ENCODE measurements around the gene LMBRD2. TPM values are rescaled to one million over a fixed set of nuclear protein-coding genes. Genes with fewer than 3 reads are reported as not detected.

The LMBRD2 gene
- total and polyA plus RNA-seq, 9 of the 15 experiments (the other 6 are each of a cell fraction or from before 2014, with no cell fraction given) = 2.1 to 24.2 (median 10.6) TPM

DNA sequence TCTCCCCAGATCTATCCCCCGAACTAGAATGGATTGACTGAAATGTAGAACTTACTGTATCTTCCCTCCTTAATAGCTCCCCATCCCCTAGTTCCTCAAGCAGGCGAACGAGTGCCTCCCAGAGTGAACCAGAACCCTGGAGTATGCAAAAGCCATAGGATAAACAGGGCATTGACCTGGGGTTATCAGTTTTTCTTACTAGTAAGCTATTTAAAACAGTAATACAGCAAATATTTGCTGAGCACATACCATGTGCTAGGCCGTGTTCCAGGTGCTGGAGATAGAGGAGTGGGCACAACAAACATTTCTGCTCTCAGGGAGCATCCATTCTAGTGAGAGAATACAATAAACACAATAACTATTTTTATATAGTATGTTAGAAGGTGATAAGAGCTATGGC is 2.0 kb upstream of the LMBRD2 start:
- Histone ChIP-seq H3K4me2 (ENCODE audit: insufficient read depth, low read length) (peak overlapping the region; percentile 98), H3K4me3 (peak overlapping the region; percentile 66), H3K4me1 (replicated peaks in 1 of 2; ENCODE audit: control insufficient read depth in 2 of 2, insufficient read depth in 2 of 2, low read length in 2 of 2) (peaks cover 6 to 13% of the 10 kb centered on the region in 2 experiments), H3K9me3 (replicated peaks; ENCODE audit: control insufficient read depth, insufficient read depth, low read depth, low read length) (no peaks in the 10 kb centered on the region), H3K27me3 (ENCODE audit: control insufficient read depth in 2 of 2, insufficient read depth in 2 of 2, low read length in 2 of 2) (no peaks in the 10 kb centered on the region), H2AFZ (ENCODE audit: low read depth, low read length) (peak overlapping the region; percentile 40; the same call in 1 of the 2 replicates), H3K27ac (ENCODE audit: extremely low read depth, low read depth, low read length) (peak overlapping the region; percentile 61; the same call in 1 of the 3 replicates), H3K9ac (ENCODE audit: insufficient read depth in 1 of 2, low read depth in 2 of 2, low read length in 2 of 2) (peak overlapping the region; percentile 56 to 88; a peak in 3 of 4 replicates), H3K9me1 (ENCODE audit: control insufficient read depth, insufficient read depth, low read length) (no peaks in the 10 kb centered on the region), H3K36me3 (ENCODE audit: control insufficient read depth, insufficient read depth, low read length) (peaks cover 61% of the 10 kb centered on the region), H3K79me2 (ENCODE audit: control insufficient read depth, insufficient read depth, low read length) (peaks cover 93% of the 10 kb centered on the region), H4K20me1 (replicated peaks; ENCODE audit: control insufficient read depth, insufficient read depth, low read length) (no peaks in the 10 kb centered on the region)
- DNase-seq (ENCODE audit: extremely low read depth in 1 of 4, low spot score in 3 of 4) (peak in 1 of 4 experiments; percentile 8), ATAC-seq (no peak), FAIRE-seq (no peak)
- ChIA-PET POLR2A (interaction anchor here (0.5 to 2.0 kb wide), 6 partner anchors 12 to 149 kb away, joined by 3 to 9 read pairs (median 3); partner anchors contain the start of gene NADK2), CTCF (ENCODE audit: low intra/inter-chr PET ratio) (no interaction called here)
- intact Hi-C loops (cut with micrococcal nuclease) = loop anchor here (1.0 kb wide), 1 partner anchor 74 kb away; no protein-coding TSS in a partner anchor
- WGBS (ENCODE audit: insufficient coverage, low coverage, missing lambda C conversion rate) = 63% methylated on average over 4 of the region's 4 CpGs
- TF ChIP-seq GABPB1 (CRISPR knock-in tag; IDR thresholded peaks at IDR 0.05) = no peak
- TF ChIP-seq, protein P1, sequence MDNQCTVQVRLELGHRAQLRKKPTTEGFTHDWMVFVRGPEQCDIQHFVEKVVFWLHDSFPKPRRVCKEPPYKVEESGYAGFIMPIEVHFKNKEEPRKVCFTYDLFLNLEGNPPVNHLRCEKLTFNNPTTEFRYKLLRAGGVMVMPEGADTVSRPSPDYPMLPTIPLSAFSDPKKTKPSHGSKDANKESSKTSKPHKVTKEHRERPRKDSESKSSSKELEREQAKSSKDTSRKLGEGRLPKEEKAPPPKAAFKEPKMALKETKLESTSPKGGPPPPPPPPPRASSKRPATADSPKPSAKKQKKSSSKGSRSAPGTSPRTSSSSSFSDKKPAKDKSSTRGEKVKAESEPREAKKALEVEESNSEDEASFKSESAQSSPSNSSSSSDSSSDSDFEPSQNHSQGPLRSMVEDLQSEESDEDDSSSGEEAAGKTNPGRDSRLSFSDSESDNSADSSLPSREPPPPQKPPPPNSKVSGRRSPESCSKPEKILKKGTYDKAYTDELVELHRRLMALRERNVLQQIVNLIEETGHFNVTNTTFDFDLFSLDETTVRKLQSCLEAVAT (IDR thresholded peaks at IDR 0.05) = no peak
- TF ChIP-seq CBX8 (IDR thresholded peaks at IDR 0.05; ENCODE audit: borderline replicate concordance, extremely low read depth, low read depth, low read length, poor library complexity, severe bottlenecking) = no peak
- no peak for TF ChIP-seq ZNF146 (CRISPR knock-in tag; IDR thresholded peaks at IDR 0.05; ENCODE audit: unreplicated experiment)
- no peak for TF ChIP-seq PHF20 (IDR thresholded peaks at IDR 0.05; ENCODE audit: partially characterized antibody)
- TF ChIP-seq POLR3A (IDR thresholded peaks at IDR 0.05; ENCODE audit: borderline replicate concordance, extremely low read depth, insufficient read depth, insufficient read length) = no peak
- in situ Hi-C loops (cut with MboI) = no loop called here
- no TSS peak for BruUV-seq (replicated peaks)
